HG03095 (cell line): ENCODE data around the gene NKX1-1.
"Not testable (repeated sequence)": the region's sequence is repeated elsewhere in the genome, so short reads cannot be mapped to it uniquely, and the experiment has no call there.

Experiments
- ATAC-seq: cut with Tn5 transposase; IDR thresholded peaks from one replicate; pipeline ENCODE4 v1.9.1; 2021; ENCODE audit warnings: moderate library complexity; ENCODE audit not compliant: unreplicated experiment

NKX1-1 gene

DNA sequence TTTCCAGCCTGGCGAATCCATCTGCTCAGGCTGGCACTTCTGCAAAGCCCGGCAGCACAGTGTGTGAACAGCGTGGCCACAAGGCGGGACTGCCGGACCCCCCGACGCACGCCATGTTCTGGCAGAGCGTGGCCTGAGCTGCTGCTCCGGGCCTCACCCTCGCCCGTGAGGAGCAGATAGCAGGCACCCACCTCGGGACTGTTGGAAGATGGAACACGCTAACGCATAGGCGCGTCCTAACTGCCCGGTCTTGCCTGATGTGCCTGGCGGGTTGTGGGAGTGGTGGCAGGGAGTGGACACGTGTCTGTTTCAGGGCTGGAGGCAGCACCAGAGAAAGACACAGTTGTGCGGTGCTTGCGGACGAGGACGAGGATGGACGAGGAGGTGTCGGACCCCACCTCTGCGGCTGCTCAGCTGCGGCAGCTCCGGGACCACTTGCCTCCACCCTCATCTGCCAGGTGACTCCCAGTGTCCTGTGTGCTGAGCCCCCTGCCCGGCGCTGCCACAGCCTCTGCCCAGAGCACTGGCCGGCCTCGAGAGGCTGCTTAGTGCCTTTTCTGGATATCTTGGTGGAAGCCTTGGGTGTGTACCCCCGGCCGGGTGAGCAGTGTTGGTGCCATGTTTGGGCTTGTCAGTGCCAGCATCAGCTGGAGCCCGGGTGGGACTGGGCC is 31.1 kb downstream of the NKX1-1 start:
- ATAC-seq, result no peak

DNA sequence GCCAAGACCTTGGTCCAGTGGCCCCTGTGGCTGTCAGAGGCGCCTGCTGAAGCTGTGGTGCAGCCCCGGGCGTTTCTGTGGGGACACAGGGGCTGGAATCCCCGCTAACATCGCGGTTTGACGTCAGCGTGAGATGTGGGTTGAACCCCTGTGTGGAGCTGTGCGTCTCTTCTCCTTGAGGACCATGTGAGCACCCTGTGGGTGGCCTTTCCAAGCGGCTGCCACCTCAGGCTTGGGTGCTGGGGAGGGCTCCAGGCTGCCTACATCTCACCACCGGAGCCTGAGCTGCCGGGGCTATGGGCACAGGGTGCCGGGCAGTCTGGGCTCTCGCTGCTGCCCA is 31.6 kb downstream of the NKX1-1 start:
- no peak for ATAC-seq

DNA sequence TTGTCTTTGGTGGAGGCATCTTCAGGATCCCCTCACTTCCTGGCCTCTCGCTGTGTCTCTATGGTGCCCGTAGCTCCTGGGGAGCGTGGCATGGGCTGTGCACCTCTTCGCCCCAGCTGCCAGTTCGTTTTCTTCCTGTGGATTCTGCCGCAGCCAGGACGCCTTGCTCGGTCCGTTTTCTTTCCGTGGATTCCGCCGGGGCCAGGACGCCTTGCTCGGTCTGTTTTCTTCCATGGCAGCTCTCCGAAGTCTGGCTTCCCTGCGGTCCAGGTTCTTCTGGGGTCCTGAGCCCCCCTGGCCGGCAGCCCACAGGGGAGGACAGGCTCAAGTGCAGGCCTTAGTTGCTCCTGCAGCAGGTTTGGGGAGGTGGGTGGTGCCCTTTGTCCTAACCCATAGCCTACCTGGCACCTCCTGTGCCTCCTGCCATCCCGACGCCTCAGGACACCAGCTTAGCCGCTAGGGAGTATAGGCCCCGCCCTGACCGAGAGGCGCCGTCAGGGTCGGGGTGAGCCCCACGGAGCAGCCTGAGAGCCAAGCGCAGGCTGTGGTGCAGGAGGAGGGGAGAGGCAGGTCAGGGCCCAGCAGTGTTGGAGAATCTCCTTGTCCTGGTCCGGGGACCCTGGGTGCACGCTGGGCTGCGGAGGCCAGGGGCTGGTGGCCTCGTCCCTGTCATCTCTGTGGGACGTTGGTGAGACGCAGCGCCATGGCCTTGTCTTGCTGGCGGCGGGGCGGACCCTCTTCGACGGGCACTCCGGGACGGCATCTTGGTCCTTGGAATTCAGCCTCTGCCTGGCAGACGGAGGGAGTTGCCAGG is 32.1 kb downstream of the NKX1-1 start:
- no peak for ATAC-seq

- not testable (repeated sequence) for ATAC-seq
Observed at GRCh38 chr4:1372576-1372975, 33.7 kb downstream of the NKX1-1 start.

GRCh38 chr4:1371176-1372165 is 34.8 kb downstream of the NKX1-1 start:
- no peak for ATAC-seq

DNA sequence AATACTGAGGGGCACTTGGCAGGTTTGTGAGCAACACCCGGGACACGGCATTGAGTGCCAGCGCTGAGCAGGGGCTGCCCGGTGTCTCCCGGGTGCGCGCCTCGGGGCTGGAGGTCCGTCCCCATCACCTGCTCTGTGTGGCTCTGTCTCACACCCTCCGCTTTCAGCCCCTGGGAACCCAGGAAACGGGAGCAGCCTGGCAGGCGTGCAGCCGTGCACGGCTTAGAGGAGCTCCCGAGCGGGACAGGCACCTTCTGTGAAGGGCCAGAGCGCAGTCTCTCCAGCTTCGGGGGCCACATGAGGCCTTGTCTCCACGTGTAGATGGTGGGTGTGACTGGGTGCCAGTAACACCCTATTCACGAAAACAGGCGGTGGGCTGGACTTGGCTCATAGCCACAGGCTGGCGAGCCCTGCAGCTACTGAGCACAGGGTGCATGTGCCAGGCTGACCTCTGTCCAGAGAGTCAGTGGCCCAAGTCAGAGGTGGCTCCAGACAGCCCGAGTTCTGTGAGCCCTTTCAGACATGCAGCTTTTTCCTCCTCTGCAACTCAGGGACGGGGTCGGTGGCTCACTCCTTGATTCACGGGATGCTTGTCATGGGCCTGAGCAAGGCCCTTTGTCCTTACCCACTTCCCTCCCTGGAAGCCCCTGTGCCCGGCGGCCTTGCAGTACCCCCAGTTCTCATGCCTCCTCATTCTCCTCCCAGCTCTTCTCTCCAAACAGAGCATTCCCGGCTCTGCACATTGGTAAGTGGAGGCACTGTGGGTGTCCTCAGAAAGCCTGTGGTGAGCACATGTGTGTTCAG is 35.7 kb downstream of the NKX1-1 start:
- no peak for ATAC-seq

- no peak for ATAC-seq
Observed at GRCh38 chr4:1369479-1370079, 36.7 kb downstream of the NKX1-1 start.

DNA sequence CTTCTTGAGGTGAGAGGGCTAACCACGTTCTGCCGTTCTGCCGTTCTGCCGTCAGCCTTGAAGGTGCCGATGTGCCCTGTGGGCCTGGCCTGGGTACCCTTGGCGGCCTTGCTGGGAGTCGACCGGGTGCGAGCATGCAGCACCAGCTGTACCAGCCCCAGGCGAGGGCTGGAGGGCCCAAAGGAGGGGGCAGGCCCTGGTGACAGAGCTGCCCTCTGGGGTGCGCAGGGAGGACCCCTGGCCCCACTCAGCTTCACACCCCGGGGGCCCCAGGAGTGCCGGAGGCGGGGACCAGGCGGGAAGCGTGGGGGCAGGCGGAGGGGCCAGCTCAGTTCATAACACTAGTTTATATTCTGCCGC is 37.2 kb downstream of the NKX1-1 start:
- ATAC-seq, result no peak

DNA sequence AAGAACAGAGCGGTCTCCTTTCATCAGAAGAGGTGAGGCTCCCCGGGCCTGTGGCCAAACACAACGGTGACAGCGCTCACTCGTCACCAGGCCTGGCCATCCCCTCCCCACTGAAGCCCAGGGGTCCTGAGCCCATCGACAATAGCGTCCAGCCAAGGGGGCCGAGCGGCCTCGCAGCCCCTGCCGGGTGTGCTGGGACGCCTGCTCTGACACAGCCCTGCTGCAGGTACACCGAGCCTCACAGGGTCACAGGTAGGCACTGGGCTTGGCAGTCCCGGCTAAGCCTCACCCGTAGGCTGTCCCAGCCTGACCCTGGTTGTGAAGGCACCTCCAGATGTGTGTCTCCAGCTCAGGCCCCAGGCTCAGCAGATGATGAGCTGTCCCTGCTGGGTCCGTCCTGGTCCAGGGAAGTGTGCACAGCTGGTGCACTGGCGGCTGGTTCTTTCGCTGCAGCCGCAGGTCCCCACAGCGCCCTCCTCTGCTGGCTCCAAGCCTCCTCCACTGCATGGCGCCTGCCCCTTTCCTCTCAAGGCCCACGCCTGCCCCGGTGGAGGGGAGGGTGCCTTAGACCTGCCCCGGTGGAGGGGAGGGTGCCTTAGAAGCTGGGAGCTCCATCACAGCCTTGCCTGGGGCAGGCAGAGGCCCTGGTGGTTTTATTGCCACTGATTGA is 37.7 kb downstream of the NKX1-1 start:
- no peak for ATAC-seq

DNA sequence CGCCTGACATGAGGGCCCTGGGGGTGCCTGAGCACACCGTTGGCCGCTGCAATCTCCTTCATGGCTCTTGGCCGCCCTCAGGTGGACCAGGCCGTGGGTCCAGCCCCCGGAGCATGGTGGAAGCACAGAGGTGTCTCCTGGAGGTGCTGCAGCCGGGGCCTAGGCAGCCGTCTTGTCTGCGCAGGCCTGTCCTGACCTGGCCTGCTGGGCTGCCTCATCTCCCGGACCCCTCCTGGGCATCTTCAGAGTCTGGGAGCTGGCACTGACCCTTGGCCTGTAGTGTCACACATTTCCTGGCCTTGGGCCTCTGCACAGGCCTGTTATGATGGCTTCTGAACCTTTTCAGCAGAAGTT is 38.3 kb downstream of the NKX1-1 start:
- ATAC-seq, result no peak

GRCh38 chr4:1367230-1367935 is 38.9 kb downstream of the NKX1-1 start:
- ATAC-seq, result no peak

DNA sequence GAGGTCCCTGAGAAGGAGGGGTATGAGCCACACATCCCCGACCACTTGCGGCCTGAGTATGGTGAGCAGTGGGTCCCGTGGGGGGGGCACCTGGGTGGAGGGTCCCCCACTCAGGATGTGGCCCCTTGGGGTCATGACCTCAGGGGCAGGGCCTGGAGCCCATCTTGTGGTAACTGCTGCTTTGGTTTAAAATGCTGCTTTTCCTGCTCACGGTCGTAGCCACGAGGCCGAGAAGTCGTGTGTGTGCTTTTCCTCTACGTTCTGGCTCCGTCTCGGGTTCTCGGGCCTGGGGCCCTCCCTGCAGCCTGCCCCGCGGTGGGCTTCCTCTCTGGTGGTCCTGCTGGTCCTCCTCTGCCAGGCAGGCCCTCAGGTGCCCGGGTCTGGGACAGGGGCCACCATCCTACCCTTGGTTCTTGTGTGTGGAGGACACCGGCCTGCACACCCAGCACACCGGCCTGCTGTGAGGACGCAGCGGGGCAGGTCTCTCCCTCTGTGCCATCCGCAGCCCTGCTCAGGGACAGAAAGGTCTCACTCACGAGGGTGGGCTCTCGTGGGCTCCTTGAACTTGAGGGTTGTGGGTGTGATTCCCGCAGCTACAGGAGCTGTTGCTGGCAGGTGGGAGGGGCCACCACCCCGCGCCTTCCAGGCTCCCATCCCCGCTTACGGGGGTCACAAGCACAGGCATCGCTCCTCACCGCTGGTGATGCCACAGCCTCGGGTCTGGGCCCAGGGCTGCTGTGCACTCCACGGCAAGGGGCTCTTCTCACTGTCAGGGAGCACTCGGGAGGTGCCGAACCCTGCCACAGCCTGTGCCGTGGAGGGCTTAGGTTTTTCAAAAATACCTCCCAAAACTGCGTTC is 39.6 kb downstream of the NKX1-1 start:
- ATAC-seq, result no peak

GRCh38 chr4:1365271-1366178 is 40.7 kb downstream of the NKX1-1 start:
- no peak for ATAC-seq

- no peak for ATAC-seq
Observed at GRCh38 chr4:1364748-1365147, 41.5 kb downstream of the NKX1-1 start.

GRCh38 chr4:1364217-1364616 is 42.0 kb downstream of the NKX1-1 start:
- no peak for ATAC-seq

DNA sequence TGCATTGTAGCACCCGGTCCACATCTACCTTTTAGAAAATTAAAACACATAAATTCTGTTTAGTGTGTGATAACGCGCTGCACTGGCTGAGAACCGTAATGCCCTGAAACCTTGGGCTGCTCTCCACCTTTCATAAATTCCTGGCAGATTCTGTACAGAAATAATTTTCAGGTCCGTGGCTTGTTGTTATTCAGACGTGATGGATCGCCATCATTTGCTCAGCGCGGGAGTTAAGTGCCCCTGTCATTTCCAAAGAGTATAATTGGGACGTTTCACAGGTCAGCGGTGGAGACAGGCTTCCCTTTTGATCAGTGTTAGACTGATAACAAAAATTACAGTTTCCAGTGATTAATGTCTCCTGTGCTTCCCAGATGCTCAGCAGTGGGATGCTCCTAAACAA is 42.7 kb downstream of the NKX1-1 start:
- ATAC-seq, result no peak

- no peak for ATAC-seq
Observed at GRCh38 chr4:1362521-1362920, 43.7 kb downstream of the NKX1-1 start.
